Heart right ventricle (tissue), 16 donors: ENCODE data around the gene TGM1. TPM values are rescaled to one million over a fixed set of nuclear protein-coding genes. Genes with fewer than 3 reads are reported as not detected.

ENCODE experiments used
- ATAC-seq, 8 donors: fragments of 200-7000 bp; cut with Tn5 transposase; one replicate each; pipeline ENCODE4 v1.9.1; 2020; ENCODE audit warnings: mild to moderate bottlenecking in 8 of 8, moderate library complexity in 8 of 8, moderate number of reproducible peaks in 1 of 8
- DNase-seq, 2 donors: peaks; one replicate each; pipeline ENCODE4 v3.0.0-alpha.2; 2020
- H3K27ac ChIP-seq, 10 donors: fragments of 200-600 bp; sonication (generic) in 2 of 10; one replicate each; pipeline versions ENCODE4 v1.5.0 to v1.8.0; 2020 to 2022; ENCODE audit warnings: mild to moderate bottlenecking in 3 of 10
- H3K27me3 ChIP-seq, 7 donors: fragments of 200-600 bp; one replicate each; pipeline ENCODE4 v1.8.0; 2021 to 2022; ENCODE audit warnings: mild to moderate bottlenecking in 2 of 7
- H3K36me3 ChIP-seq, 9 donors: fragments of 200-600 bp; sonication (generic) in 1 of 9; one replicate each; pipeline versions ENCODE4 v1.5.0 to v1.8.0; 2020 to 2022; ENCODE audit warnings: mild to moderate bottlenecking in 2 of 9
- H3K4me1 ChIP-seq, 9 donors: fragments of 200-600 bp; sonication (generic) in 1 of 9; one replicate each; pipeline versions ENCODE4 v1.5.0 to v1.8.0; 2020 to 2022; ENCODE audit warnings: mild to moderate bottlenecking in 4 of 9
- H3K4me3 ChIP-seq, 10 donors: fragments of 200-600 bp; sonication (generic) in 2 of 10; one replicate each; pipeline versions ENCODE4 v1.5.0 to v1.8.0; 2020 to 2022; ENCODE audit warnings: mild to moderate bottlenecking in 7 of 10, moderate library complexity in 2 of 10
- H3K9me3 ChIP-seq, 11 donors: fragments of 200-600 bp in 10 of 11; sonication (generic) in 2 of 11; one replicate each; pipeline versions ENCODE4 v1.5.0 to v1.8.0; 2013 to 2022; ENCODE audit warnings: mild to moderate bottlenecking in 2 of 11, control low read depth in 1 of 11, moderate library complexity in 1 of 11
- WGBS, 2 donors: extraction: QIAGEN DNeasy Blood & Tissue Kit; methylation state at CpG; one replicate each; pipeline ENCODE4 v1.1.7; 2013; ENCODE audit warnings: inconsistent platforms in 1 of 2; 5-methylcytosine and 5-hydroxymethylcytosine counted together
- intact Hi-C, 10 donors: fragments of 100-400 bp; cut with DNase I; formaldehyde crosslinking; loops; one replicate each; pipeline versions ENCODE4 v1.11.1 to v1.14.2; 2022
- polyA plus RNA-seq, 2 donors: library from polyadenylated mRNA; stranded (reverse); fragments of 200-250 nt; gene quantifications; one replicate each; pipeline ENCODE4 v1.2.3, GENCODE V29; 2013
- total RNA-seq, 10 donors: library from RNA; stranded (reverse); fragmentation: NEBNext Ultra II Directional in 3 of 10; extraction: Animal tissue kit (Norgen Biotek cat#: 25700) in 3 of 10; gene quantifications; one replicate each; pipeline versions ENCODE4 v1.2.1 to v1.2.4, GENCODE V29; 2021 to 2023
- TF ChIP-seq, protein P1 (sequence below), 9 donors: fragments of 200-600 bp; sonication (generic) in 2 of 9; IDR thresholded peaks; one replicate each; pipeline versions ENCODE4 v1.5.0 to v1.8.0; 2021 to 2022; ENCODE audit warnings: antibody characterized with exemption in 9 of 9, mild to moderate bottlenecking in 5 of 9, moderate library complexity in 1 of 9
- donor health status: Arrhythmogenic right ventricular cardiomyopathy.
- donor health status: ischemic (EF 13 %, LVEDD 7.1; RV severe dilation, severe dysfunction).
- donor health status: healthy with polysubstance abuse.
- donor health status: DM: no; HTN: yes; CAD: no.
- donor health status: DM: no; HTN: no; CAD: no.
- donor health status: ischemic (EF 25% LVEDD 6.9; RV normal size, moderate dysfunction).
- donor health status: ischemic (EF 25% LVEDD 5.7; RV mildly dilated, moderate dysfunction).
- donor health status: healthy.
- donor health status: DM: yes; HTN: yes; CAD: no.
- donor health status: Ischemic cardiomyopathy.
- donor health status: ischemic (EF 35%, LVEDD 5.7; RV mildly dilated, moderate dysfunction).
- donor health status: nonischemic (EF 11% LVEDD 7.7; RV severe dilation, severe dysfunction).
- donor health status: DM: yes; HTN: yes; CAD: no.
- donor health status: PGD.
- donor health status: ischemic (EF 29% LVEDD 5.4; RV normal size, mild dysfunction).
- donor health status: nonischemic (EF 23%, LVEDD 6.1; RV moderate dilation, normal function).

TGM1 gene
- total and polyA plus RNA-seq, 12 donors, result 0.17 to 2.2 (median 0.65) TPM

DNA sequence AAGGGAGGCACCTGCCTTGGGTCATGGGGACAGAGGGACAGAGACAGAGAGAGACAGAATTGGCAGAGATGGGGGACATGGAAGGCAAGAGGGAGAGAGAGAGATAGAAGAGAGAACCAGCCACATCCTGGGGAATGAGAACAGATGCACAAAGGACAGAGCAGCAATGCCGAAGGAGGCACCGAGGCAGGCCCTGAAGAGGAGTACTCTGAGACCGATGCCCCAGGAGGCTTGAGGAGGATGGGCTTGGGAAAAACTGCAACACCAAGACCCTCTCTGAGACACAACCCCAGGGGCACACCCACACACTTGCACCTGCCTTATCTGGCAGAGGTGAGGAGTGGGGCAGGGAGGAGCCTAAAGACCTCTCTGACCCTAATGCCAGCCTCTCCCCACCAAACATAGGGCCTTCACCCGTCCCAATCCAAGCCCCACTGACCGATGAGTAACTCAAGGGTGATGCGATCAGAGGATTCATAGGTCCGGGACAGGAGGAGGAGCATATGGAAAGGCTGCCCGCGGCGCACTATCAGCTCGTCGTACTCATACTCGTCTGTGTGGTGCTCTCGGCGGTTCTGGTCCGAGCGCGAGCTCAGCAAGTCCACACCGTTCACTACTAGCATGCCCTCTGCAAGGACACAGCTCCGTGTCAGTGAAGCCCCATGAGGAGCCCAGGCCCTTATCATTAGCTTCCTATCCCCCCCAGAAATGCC, 1.6 kb downstream of the TGM1 start:
- 81 to 91% methylated on average over 20 of the region's 20 CpGs for WGBS, 2 donors
- H3K27me3 ChIP-seq, result no peaks in the 10 kb centered on the region
- ATAC-seq, result no peak
- H3K4me3 ChIP-seq, result no peak overlapping the region
- no peak for DNase-seq
- H3K9me3 ChIP-seq, result no peaks in the 10 kb centered on the region
- H3K4me1 ChIP-seq, result no peaks in the 10 kb centered on the region
- no peak overlapping the region for H3K27ac ChIP-seq
- TF ChIP-seq, protein P1, sequence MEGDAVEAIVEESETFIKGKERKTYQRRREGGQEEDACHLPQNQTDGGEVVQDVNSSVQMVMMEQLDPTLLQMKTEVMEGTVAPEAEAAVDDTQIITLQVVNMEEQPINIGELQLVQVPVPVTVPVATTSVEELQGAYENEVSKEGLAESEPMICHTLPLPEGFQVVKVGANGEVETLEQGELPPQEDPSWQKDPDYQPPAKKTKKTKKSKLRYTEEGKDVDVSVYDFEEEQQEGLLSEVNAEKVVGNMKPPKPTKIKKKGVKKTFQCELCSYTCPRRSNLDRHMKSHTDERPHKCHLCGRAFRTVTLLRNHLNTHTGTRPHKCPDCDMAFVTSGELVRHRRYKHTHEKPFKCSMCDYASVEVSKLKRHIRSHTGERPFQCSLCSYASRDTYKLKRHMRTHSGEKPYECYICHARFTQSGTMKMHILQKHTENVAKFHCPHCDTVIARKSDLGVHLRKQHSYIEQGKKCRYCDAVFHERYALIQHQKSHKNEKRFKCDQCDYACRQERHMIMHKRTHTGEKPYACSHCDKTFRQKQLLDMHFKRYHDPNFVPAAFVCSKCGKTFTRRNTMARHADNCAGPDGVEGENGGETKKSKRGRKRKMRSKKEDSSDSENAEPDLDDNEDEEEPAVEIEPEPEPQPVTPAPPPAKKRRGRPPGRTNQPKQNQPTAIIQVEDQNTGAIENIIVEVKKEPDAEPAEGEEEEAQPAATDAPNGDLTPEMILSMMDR (IDR thresholded peaks at IDR 0.05), result no peak
- peaks cover 0 to 15% (median 0%) of the 10 kb centered on the region in 9 donors for H3K36me3 ChIP-seq
- intact Hi-C loops, result no loop called here

DNA sequence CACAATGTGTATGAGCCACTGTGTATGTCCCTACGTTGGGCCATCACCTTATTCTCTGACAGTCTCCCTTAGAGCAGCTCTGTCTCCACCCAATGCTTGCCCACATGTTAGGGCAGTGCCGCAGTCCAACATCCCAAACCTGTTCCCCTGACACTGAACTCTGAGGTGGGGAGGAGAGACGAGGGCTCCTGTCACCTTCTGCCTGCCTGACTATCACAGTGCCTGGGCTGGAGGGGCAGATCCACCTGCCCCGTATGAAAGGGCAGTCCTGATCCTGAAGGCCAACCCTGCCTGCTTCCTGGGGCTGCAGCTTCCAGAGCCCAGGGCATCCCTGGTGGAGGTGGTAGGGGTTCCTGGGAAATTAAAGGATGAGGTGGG, 2.2 kb downstream of the TGM1 start:
- TF ChIP-seq, protein P1 (IDR thresholded peaks at IDR 0.05), result no peak
- intact Hi-C loops, result no loop called here
- H3K4me3 ChIP-seq, result no peak overlapping the region
- H3K9me3 ChIP-seq, result no peaks in the 10 kb centered on the region
- no peak for ATAC-seq
- no peaks in the 10 kb centered on the region for H3K4me1 ChIP-seq
- H3K27ac ChIP-seq, result no peak overlapping the region
- no peak for DNase-seq
- WGBS, 2 donors, result 85% methylated on average over 4 of the region's 4 CpGs
- no peaks in the 10 kb centered on the region for H3K27me3 ChIP-seq
- peaks cover 0 to 9% (median 0%) of the 10 kb centered on the region in 9 donors for H3K36me3 ChIP-seq

GRCh38 chr14:24260026-24260779, 2.8 kb downstream of the TGM1 start:
- ATAC-seq, result no peak
- TF ChIP-seq, protein P1 (IDR thresholded peaks at IDR 0.05), result no peak
- Histone ChIP-seq H3K4me3 (no peak overlapping the region), H3K9me3 (no peaks in the 10 kb centered on the region), H3K27me3 (no peaks in the 10 kb centered on the region), H3K27ac (no peak overlapping the region), H3K4me1 (no peaks in the 10 kb centered on the region), H3K36me3 (peaks cover 0 to 4% (median 0%) of the 10 kb centered on the region in 9 donors)
- 88% methylated on average over 16 of the region's 16 CpGs for WGBS, 2 donors
- intact Hi-C loops, result no loop called here
- no peak for DNase-seq

DNA sequence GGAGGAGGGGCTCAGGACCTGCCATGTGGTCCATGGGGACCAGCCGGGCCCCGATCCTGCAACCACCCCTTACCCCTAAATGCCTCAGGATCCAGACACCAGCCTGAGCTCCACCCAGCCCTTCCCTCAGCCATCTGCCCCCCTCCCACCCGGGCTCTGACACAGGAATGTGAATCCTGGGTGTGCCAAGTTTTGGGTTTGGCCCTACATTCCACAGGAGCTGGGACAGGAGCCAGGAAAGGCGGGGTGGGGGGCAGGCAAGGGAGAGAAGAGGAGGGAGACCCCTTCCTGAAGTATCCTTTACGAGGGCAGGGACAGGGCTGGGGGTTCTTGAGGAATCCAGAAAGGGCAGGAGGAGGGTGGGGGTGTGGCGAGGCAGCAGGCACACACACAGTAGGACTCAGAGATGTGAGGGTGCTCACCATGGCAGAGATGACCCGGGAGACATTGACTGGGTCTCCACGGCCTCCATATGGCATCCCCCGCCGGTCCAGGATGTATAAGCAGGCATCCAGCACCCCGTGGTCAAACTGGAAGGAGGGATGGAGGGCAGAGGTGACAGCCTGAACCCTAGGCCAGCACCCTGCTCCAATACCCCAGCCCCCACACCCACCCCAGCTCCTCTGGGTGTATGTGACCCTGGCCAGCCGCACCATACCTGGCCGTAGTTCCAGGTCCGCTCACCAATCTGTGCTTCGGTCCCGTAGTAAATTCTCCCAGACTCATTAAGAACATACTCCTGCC, 3.5 kb downstream of the TGM1 start:
- H3K4me3 ChIP-seq, result no peak overlapping the region
- H3K9me3 ChIP-seq, result no peaks in the 10 kb centered on the region
- peaks cover 0 to 7% (median 0%) of the 10 kb centered on the region in 9 donors for H3K36me3 ChIP-seq
- WGBS, 2 donors, result 75 to 78% methylated on average over 15 to 16 of the region's 16 CpGs
- no peaks in the 10 kb centered on the region for H3K27me3 ChIP-seq
- no peak for DNase-seq
- peak in 2 of 8 donors; percentile 17 to 22 for ATAC-seq
- no peak overlapping the region for H3K27ac ChIP-seq
- H3K4me1 ChIP-seq, result no peaks in the 10 kb centered on the region
- TF ChIP-seq, protein P1 (IDR thresholded peaks at IDR 0.05), result no peak
- intact Hi-C loops, result no loop called here
